SK-N-SH (cell line): ENCODE measurements around the gene ENTPD6.

Source experiments
- EZH2phosphoT487 ChIP-seq: fragments of 200-600 bp; sonication (generic); IDR thresholded peaks from 2 replicates; pipeline ENCODE4 v1.6.1; 2017; ENCODE audit warnings: low read depth, mixed run types, mild to moderate bottlenecking, antibody characterized with exemption, moderate library complexity, borderline replicate concordance
- POLR2AphosphoS5 ChIP-seq: IDR thresholded peaks from 2 replicates; pipeline ENCODE4 v1.6.1; 2012; ENCODE audit warnings: low read depth, low read length
- YY1 ChIP-seq: IDR thresholded peaks from 2 replicates; pipeline ENCODE4 v1.4.0; 2012; ENCODE audit warnings: low read depth, mild to moderate bottlenecking
- TF ChIP-seq, protein P1 (sequence below): fragments of 200-600 bp; sonication (generic); IDR thresholded peaks from 2 replicates; pipeline ENCODE4 v1.6.1; 2017; ENCODE audit warnings: antibody characterized with exemption, mild to moderate bottlenecking, moderate library complexity

DNA sequence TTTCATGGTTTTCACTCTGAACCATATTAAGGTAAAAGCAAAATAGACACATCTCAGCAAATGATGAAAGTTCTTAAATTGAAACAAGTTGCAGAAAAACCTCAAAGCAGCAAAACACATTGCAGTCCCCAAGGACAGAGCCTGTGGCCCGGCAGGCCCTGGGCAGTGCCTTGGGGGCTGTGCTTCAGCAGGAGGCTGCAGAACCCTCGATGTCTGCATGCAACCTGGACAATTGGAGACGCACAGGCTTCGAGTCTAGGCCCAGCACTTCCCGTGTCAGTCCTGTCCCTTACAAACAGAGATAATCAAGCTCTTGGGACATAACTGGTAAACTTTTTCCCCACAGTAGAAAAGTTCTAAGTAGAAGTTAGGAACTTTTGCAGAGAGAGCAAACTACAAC, 61.6 kb downstream of the ENTPD6 start:
- TF ChIP-seq, protein P1, sequence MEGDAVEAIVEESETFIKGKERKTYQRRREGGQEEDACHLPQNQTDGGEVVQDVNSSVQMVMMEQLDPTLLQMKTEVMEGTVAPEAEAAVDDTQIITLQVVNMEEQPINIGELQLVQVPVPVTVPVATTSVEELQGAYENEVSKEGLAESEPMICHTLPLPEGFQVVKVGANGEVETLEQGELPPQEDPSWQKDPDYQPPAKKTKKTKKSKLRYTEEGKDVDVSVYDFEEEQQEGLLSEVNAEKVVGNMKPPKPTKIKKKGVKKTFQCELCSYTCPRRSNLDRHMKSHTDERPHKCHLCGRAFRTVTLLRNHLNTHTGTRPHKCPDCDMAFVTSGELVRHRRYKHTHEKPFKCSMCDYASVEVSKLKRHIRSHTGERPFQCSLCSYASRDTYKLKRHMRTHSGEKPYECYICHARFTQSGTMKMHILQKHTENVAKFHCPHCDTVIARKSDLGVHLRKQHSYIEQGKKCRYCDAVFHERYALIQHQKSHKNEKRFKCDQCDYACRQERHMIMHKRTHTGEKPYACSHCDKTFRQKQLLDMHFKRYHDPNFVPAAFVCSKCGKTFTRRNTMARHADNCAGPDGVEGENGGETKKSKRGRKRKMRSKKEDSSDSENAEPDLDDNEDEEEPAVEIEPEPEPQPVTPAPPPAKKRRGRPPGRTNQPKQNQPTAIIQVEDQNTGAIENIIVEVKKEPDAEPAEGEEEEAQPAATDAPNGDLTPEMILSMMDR, result no peak
- TF ChIP-seq EZH2phosphoT487 (no peak), POLR2AphosphoS5 (no peak), YY1 (no peak)
